Coronary artery (tissue), 2 donors: ENCODE results near the gene BATF.

Experiments used
- DNase-seq: peaks from one replicate; pipeline ENCODE4 v3.0.0-alpha.2; 2017; ENCODE audit warnings: low spot score
- H3K27ac ChIP-seq, 2 donors: fragments of 200-600 bp; sonication (generic); one replicate each; pipeline ENCODE4 v1.5.1; 2016 to 2019
- H3K4me3 ChIP-seq: fragments of 200-600 bp; sonication (generic); 2 replicates; pipeline ENCODE4 v1.5.1; 2016; ENCODE audit warnings: mild to moderate bottlenecking, moderate library complexity
- CTCF ChIP-seq: fragments of 200-600 bp; sonication (generic); IDR thresholded peaks from one replicate; pipeline ENCODE4 v1.5.1; 2019; ENCODE audit warnings: antibody characterized with exemption

The BATF gene

GRCh38 chr14:75591331-75591946, 69.2 kb downstream of the BATF start:
- DNase-seq, result no peak
- Histone ChIP-seq H3K27ac (no peak overlapping the region), H3K4me3 (no peak overlapping the region)
- no peak for TF ChIP-seq CTCF

- no peak overlapping the region for H3K4me3 ChIP-seq
- TF ChIP-seq CTCF, result no peak
- no peak for DNase-seq
- H3K27ac ChIP-seq, result no peak overlapping the region
These were observed 69.8 kb downstream of the BATF start for GRCh38 chr14:75591987-75592575.

- H3K27ac ChIP-seq, result no peak overlapping the region
- H3K4me3 ChIP-seq, result no peak overlapping the region
- DNase-seq, result no peak
- no peak for TF ChIP-seq CTCF
These were observed 73.0 kb downstream of the BATF start for GRCh38 chr14:75595226-75595625.
